HG02642 (cell line): ENCODE measurements around the gene FER1L5.
A peak's percentile ranks its signal among the peaks of the same experiment; 100 is the strongest.
"Not testable (repeated sequence)": the region's sequence is repeated elsewhere in the genome, so short reads cannot be mapped to it uniquely, and the experiment has no call there.

Experiments used
- ATAC-seq: cut with Tn5 transposase; IDR thresholded peaks from one replicate; pipeline ENCODE4 v1.9.1; 2021; ENCODE audit warnings: mild to moderate bottlenecking; ENCODE audit not compliant: unreplicated experiment, poor library complexity

The FER1L5 gene

GRCh38 chr2:96633641-96634040 is 8.9 kb upstream of the FER1L5 start:
- no peak for ATAC-seq

GRCh38 chr2:96636551-96637171 is 5.9 kb upstream of the FER1L5 start:
- ATAC-seq, result no peak

- ATAC-seq, result peak; percentile 75
Observed at GRCh38 chr2:96637385-96638143, 5.0 kb upstream of the FER1L5 start.

GRCh38 chr2:96638144-96639121 is 4.1 kb upstream of the FER1L5 start, which contains the start of gene KANSL3:
Gene KANSL3 (minus strand): TSS chr2:96638312. CDS start chr2:96637135, 1,177 bp downstream.
- ATAC-seq, result peak; percentile 78

GRCh38 chr2:96647681-96648080 is 5.1 kb downstream of the FER1L5 start:
- no peak for ATAC-seq

- no peak for ATAC-seq
Observed at GRCh38 chr2:96648306-96648930, 5.9 kb downstream of the FER1L5 start.

GRCh38 chr2:96649342-96649741 is 6.8 kb downstream of the FER1L5 start:
- no peak for ATAC-seq

- no peak for ATAC-seq
Observed at GRCh38 chr2:96651793-96652192, 9.2 kb downstream of the FER1L5 start.

GRCh38 chr2:96654791-96655190 is 12.2 kb downstream of the FER1L5 start:
- not testable (repeated sequence) for ATAC-seq

- no peak for ATAC-seq
Observed at GRCh38 chr2:96655526-96655925, 13.0 kb downstream of the FER1L5 start.

GRCh38 chr2:96656540-96656939 is 14.0 kb downstream of the FER1L5 start:
- no peak for ATAC-seq

GRCh38 chr2:96661324-96661723 is 18.8 kb downstream of the FER1L5 start:
- no peak for ATAC-seq

GRCh38 chr2:96662360-96662759 is 19.8 kb downstream of the FER1L5 start:
- no peak for ATAC-seq

- ATAC-seq, result no peak
Observed at GRCh38 chr2:96663177-96663576, 20.6 kb downstream of the FER1L5 start.

- no peak for ATAC-seq
Observed at GRCh38 chr2:96663829-96664228, 21.3 kb downstream of the FER1L5 start.

GRCh38 chr2:96664366-96664925 is 21.9 kb downstream of the FER1L5 start:
- no peak for ATAC-seq

- ATAC-seq, result no peak
Observed at GRCh38 chr2:96665083-96665569, 22.6 kb downstream of the FER1L5 start.

- not testable (repeated sequence) for ATAC-seq
Observed at GRCh38 chr2:96665717-96666116, 23.2 kb downstream of the FER1L5 start.

GRCh38 chr2:96668771-96669170 is 26.2 kb downstream of the FER1L5 start:
- ATAC-seq, result no peak
